Fibroblast of pulmonary artery (primary cell): ENCODE results near the gene PRR16.
A peak's percentile ranks its signal among the peaks of the same experiment; 100 is the strongest.
"Not testable (repeated sequence)": the region's sequence is repeated elsewhere in the genome, so short reads cannot be mapped to it uniquely, and the experiment has no call there.

Experiments
- DNase-seq: peaks from one replicate; pipeline ENCODE4 v3.0.0-alpha.2; 2010; ENCODE audit warnings: low read depth
- H3K4me3 ChIP-seq: replicated peaks from 2 replicates; pipeline ENCODE4 v1.5.1; 2011; ENCODE audit warnings: low read depth, mild to moderate bottlenecking, control low read depth, low read length, moderate library complexity
- CTCF ChIP-seq: IDR thresholded peaks from 2 replicates; pipeline ENCODE4 v1.5.1; 2011; ENCODE audit warnings: mild to moderate bottlenecking, control low read depth, low read length, inconsistent platforms; ENCODE audit errors: missing control alignments

Gene PRR16

DNA sequence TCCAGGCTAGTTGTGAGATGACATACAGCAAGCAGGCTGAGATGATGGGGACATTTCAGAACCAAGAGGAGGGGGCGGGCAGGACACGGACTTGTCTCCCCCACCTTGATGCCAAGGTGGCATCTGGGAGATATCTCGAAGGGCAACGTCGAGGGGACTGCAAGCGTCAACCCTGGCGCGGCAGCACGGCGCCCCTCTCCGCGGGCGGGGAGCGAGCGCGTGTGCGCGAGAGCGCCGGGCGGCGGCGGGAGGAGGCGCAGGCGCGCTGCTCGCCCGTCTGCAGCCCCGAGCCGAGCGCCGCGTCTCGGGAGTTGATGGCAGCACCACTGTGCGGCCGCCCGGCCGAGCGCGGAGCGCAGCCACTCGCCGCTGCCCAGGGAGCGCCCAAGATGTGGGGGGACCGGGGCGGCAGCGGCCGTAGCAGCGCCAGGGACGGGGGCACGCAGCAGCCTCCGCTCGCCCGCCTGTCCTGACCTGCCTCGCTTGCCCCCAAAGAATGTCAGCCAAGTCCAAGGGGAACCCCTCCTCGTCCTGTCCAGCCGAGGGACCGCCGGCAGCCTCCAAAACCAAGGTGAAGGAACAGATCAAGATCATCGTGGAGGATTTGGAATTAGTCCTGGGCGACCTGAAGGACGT lies at the start of gene PRR16:
TSS of gene PRR16 (plus strand) at position 310 of the 636 bp plus-strand sequence.
- DNase-seq, result peak; percentile 64
- H3K4me3 ChIP-seq, result peak within 1 kb of the TSS; percentile 72
- no peak for TF ChIP-seq CTCF

DNA sequence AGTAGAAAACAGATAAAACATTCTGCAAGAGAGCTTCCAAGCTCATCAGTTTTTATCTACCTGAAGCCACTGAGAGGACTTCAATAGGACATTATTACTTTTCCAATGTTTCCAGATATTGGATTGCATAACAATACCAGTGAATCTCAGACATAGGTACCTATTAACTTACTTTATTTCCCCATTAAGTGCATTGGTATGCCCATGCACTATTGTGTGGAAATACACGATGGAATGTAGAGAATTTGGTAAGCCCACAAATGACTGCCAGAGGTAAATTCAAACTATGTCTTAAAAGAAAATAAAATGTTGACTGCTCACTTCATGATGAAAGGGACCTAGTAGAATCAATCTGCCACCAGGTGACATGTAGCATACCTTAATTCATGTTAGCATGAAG lies 48.1 kb upstream of the PRR16 start:
- TF ChIP-seq CTCF, result no peak
- DNase-seq, result peak; percentile 11
- H3K4me3 ChIP-seq, result no peak overlapping the region

- DNase-seq, result no peak
- no peak for TF ChIP-seq CTCF
- H3K4me3 ChIP-seq, result no peak overlapping the region
Observed at GRCh38 chr5:120419127-120419526, 45.0 kb upstream of the PRR16 start.

DNA sequence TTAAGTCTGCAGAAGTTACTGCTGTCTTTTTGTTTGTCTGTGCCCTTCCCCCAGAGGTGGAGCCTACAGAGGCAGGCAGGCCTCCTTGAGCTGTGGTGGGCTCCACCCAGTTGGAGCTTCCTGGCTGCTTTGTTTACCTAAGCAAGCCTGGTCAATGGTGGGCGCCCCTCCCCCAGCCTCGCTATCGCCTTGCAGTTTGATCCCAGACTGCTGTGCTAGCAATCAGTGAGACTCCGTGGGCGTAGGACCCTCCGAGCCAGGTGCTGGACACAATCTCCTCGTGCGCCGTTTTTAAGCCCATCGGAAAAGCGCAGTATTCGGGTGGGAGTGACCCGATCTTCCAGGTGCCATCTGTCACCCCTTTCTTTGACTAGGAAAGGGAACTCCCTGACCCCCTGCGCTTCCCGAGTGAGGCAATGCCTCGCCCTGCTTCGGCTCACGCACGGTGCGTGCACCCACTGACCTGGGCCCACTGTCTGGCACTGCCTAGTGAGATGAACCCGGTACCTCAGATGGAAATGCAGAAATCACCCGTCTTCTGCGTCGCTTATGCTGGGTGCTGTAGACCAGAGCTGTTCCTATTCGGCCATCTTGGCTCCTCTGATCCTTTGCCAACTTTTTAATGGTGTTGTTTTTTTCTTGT lies 37.3 kb upstream of the PRR16 start:
- not testable (repeated sequence) for H3K4me3 ChIP-seq

DNA sequence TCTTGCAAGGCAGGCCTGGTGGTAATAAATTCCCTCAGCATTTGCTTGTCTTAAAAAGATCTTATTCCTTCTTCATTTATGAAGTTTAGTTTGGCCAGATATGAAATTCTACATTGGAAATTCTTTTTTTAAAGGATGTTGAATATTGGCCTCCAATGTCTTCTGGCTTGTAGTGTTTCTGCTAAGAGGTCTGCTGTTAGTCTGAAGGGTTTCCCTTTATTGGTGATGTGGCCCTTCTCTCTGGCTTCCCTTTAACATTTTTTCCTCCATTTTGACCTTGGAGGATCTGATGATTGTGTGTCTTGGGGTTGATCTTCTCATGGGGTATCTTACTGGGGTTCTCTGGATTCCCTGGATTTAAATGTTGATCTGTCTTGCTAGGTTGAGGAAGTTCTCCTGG lies 33.5 kb upstream of the PRR16 start:
- no peak for TF ChIP-seq CTCF

More for the DNA sequence above, 37.3 kb upstream of the PRR16 start:
- DNase-seq, result not testable (repeated sequence)

DNA sequence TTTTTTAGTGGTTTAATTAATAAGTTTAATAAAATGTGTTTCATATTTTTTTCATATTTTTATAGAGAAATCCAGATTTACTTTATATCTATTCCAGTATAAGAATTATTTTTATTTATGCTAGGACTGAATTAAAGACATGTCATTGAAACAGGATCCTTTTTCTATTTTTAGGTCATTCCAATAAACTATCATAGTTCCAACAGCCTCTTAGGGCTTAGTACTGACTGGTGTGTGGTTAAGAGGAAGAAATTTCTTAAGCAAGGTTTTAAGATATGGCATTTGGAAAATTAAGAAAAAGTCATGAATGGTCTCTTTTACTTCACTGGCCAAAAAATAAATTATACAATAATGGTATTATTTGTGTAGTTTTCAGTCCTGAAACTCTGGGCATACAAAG lies 31.2 kb upstream of the PRR16 start:
- no peak for TF ChIP-seq CTCF
- no peak overlapping the region for H3K4me3 ChIP-seq
- no peak for DNase-seq

More for the DNA sequence above, 33.5 kb upstream of the PRR16 start:
- no peak overlapping the region for H3K4me3 ChIP-seq
- DNase-seq, result no peak

DNA sequence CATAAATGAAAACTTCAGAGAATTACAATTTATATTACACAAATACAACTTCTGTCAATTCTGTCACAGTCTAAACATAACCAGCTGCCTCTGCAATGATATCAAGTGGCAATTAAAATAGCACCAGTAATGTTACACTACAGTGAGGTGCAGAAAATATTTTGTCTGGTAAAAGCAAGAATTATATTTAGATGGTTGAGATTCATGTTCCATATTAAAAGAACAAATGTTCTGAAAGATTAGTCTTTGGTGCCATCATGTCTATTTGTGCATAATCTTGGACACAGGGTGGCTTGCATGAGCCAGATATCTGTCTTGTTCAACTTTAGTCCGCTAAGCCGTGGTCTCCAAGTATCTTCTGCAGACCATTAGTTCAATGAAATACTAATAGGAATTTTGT lies 29.0 kb upstream of the PRR16 start:
- DNase-seq, result no peak
- TF ChIP-seq CTCF, result no peak
- H3K4me3 ChIP-seq, result no peak overlapping the region
